Progenitor cell of endocrine pancreas (in vitro differentiated cells): ENCODE results near the gene EXOC6B. TPM values are rescaled to one million over a fixed set of nuclear protein-coding genes. Genes with fewer than 3 reads are reported as not detected.
"Not testable (repeated sequence)": the region's sequence is repeated elsewhere in the genome, so short reads cannot be mapped to it uniquely, and the experiment has no call there.

ENCODE experiments used
- DNase-seq: peaks from one replicate; pipeline ENCODE4 v3.0.0; 2021; ENCODE audit warnings: low spot score; ENCODE audit not compliant: unreplicated experiment
- H3K27ac Mint-ChIP-seq: 2 replicates; pipeline ENCODE4 v1.8.0; 2021; ENCODE audit warnings: mild to moderate bottlenecking, moderate library complexity, mixed read lengths
- H3K27me3 Mint-ChIP-seq: 2 replicates; pipeline ENCODE4 v1.8.0; 2021; ENCODE audit warnings: mixed read lengths
- H3K36me3 Mint-ChIP-seq: 2 replicates; pipeline ENCODE4 v1.8.0; 2022; ENCODE audit warnings: mixed read lengths; ENCODE audit not compliant: insufficient read depth
- H3K4me1 Mint-ChIP-seq: 2 replicates; pipeline ENCODE4 v1.8.0; 2021; ENCODE audit warnings: low read depth, mixed read lengths
- H3K4me3 Mint-ChIP-seq: 2 replicates; pipeline ENCODE4 v1.8.0; 2021; ENCODE audit warnings: low read depth, mild to moderate bottlenecking, moderate library complexity, mixed read lengths
- H3K9me3 Mint-ChIP-seq: 2 replicates; pipeline ENCODE4 v1.8.0; 2021; ENCODE audit warnings: low read depth, mixed read lengths
- CTCF ChIP-seq: fragments of 200-600 bp; sonication (generic); IDR thresholded peaks from one replicate; pipeline ENCODE4 v1.5.0; 2021; ENCODE audit warnings: antibody characterized with exemption, mild to moderate bottlenecking; ENCODE audit not compliant: unreplicated experiment
- total RNA-seq: library from RNA; stranded (reverse); gene quantifications from 2 replicates; pipeline ENCODE4 v1.2.1, GENCODE V29; 2021

EXOC6B gene
- total RNA-seq, 1 donor from 2014 or later, result 71.9 TPM

- no peaks in the 10 kb centered on the region for H3K27me3 Mint-ChIP-seq
- no peaks in the 10 kb centered on the region for H3K4me1 Mint-ChIP-seq
- H3K36me3 Mint-ChIP-seq, result peaks cover 17% of the 10 kb centered on the region
- H3K9me3 Mint-ChIP-seq, result peaks cover 1% of the 10 kb centered on the region
- DNase-seq, result no peak
- no peak overlapping the region for H3K4me3 Mint-ChIP-seq
- no peak overlapping the region for H3K27ac Mint-ChIP-seq
- no peak for TF ChIP-seq CTCF
Measured at GRCh38 chr2:72425996-72426395, 399.8 kb downstream of the EXOC6B start.

GRCh38 chr2:72423756-72424155 lies 402.1 kb downstream of the EXOC6B start:
- H3K27ac Mint-ChIP-seq, result no peak overlapping the region

GRCh38 chr2:72421771-72422379 lies 404.0 kb downstream of the EXOC6B start:
- H3K27ac Mint-ChIP-seq, H3K4me1 Mint-ChIP-seq: not testable (repeated sequence)
- H3K9me3 Mint-ChIP-seq, result peaks cover 13% of the 10 kb centered on the region

More at GRCh38 chr2:72423756-72424155, 402.1 kb downstream of the EXOC6B start:
- Mint-ChIP-seq H3K4me3 (no peak overlapping the region), H3K36me3 (peaks cover 25% of the 10 kb centered on the region), H3K9me3 (peaks cover 13% of the 10 kb centered on the region), H3K4me1 (no peaks in the 10 kb centered on the region), H3K27me3 (no peaks in the 10 kb centered on the region)
- TF ChIP-seq CTCF, result no peak
- DNase-seq, result no peak

GRCh38 chr2:72415781-72416475 lies 409.9 kb downstream of the EXOC6B start:
- no peak for TF ChIP-seq CTCF
- Mint-ChIP-seq H3K9me3 (peaks cover 17% of the 10 kb centered on the region), H3K27me3 (no peaks in the 10 kb centered on the region), H3K4me3 (no peak overlapping the region), H3K27ac (no peak overlapping the region), H3K36me3 (peaks cover 11% of the 10 kb centered on the region), H3K4me1 (no peaks in the 10 kb centered on the region)
- DNase-seq, result no peak

More at GRCh38 chr2:72421771-72422379, 404.0 kb downstream of the EXOC6B start:
- H3K36me3 Mint-ChIP-seq, result peaks cover 21% of the 10 kb centered on the region
- not testable (repeated sequence) for H3K4me3 Mint-ChIP-seq, H3K27me3 Mint-ChIP-seq, DNase-seq

- no peak for DNase-seq
- Mint-ChIP-seq H3K27me3 (no peaks in the 10 kb centered on the region), H3K36me3 (peaks cover 9% of the 10 kb centered on the region), H3K4me1 (no peaks in the 10 kb centered on the region), H3K27ac (no peak overlapping the region), H3K4me3 (no peak overlapping the region), H3K9me3 (peaks cover 14% of the 10 kb centered on the region)
- no peak for TF ChIP-seq CTCF
Measured at GRCh38 chr2:72415241-72415661, 410.6 kb downstream of the EXOC6B start.
